ENCODE data around the gene WBP2.
"Not testable (repeated sequence)": the region's sequence is repeated elsewhere in the genome, so short reads cannot be mapped to it uniquely, and the experiment has no call there.

DNA sequence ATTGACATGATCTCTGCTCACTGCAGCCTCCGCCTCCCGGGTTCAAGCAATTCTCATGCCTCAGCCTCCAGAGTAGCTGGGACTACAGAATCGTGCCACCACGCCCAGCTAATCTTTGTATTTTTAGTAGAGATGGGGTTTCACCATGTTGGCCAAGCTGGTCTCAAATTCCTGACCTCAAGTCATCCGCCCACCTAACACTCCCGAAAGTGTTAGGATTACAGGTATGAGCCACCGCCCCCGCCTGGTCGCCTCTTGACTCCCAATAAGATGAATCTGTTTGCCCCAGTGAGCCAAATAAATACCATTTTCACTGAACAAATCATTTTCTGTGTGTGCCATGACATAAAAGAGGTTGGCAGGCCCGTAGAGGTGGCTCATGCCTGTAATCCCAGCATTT, 4.2 kb upstream of the WBP2 start:
- TF ChIP-seq, protein P1, sequence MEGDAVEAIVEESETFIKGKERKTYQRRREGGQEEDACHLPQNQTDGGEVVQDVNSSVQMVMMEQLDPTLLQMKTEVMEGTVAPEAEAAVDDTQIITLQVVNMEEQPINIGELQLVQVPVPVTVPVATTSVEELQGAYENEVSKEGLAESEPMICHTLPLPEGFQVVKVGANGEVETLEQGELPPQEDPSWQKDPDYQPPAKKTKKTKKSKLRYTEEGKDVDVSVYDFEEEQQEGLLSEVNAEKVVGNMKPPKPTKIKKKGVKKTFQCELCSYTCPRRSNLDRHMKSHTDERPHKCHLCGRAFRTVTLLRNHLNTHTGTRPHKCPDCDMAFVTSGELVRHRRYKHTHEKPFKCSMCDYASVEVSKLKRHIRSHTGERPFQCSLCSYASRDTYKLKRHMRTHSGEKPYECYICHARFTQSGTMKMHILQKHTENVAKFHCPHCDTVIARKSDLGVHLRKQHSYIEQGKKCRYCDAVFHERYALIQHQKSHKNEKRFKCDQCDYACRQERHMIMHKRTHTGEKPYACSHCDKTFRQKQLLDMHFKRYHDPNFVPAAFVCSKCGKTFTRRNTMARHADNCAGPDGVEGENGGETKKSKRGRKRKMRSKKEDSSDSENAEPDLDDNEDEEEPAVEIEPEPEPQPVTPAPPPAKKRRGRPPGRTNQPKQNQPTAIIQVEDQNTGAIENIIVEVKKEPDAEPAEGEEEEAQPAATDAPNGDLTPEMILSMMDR (IDR thresholded peaks at IDR 0.05) = not testable (repeated sequence)
- not testable (repeated sequence) for TF ChIP-seq POLR2A (IDR thresholded peaks at IDR 0.05)
